Measurements from ENCODE around the gene BAG3. TPM values are rescaled to one million over a fixed set of nuclear protein-coding genes. Genes with fewer than 3 reads are reported as not detected.

Gene BAG3
- total and polyA plus RNA-seq, 2 donors from 2014 or later, result 42.0 to 54.9 TPM

DNA sequence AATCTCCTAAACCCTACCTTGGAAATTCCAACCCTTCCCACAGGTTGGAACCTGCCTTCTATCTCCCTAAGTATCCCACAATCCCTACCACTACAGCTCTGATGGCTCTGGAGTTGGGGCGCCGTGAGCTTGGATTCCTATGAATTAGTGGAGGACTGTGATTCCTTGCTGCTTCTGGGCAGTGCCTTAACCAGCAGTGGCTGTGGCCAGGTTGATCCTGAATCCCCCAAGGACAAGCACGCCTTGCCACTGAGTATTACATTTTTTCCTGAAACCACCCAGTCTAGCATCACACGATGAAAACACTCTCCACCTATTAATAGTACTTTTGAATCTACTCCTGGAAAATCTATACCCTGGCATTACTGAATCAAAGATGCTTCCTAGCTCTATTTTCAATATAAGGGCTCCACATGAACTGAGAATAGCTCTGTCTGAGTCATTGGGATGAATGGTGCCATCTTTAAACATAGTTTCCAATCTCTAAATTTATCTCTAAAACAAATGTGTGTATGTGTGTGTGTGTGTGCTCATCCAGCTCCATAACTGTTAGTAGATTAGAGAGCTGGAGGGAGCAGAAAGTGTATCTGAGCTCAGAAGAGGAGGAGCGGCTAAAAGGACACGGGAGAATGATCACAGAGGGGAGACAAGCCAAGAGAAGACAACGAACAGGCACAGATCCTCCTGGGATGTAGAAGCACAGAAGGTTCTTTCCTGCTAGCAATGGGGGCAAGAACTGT, 62.7 kb downstream of the BAG3 start:
- Histone ChIP-seq H3K27me3 (ENCODE audit: control insufficient read depth, insufficient read depth, low read length) (no peaks in the 10 kb centered on the region), H3K4me3 (ENCODE audit: low read length in 3 of 3) (no peak overlapping the region), H3K36me3 (ENCODE audit: control insufficient read depth in 2 of 3, insufficient read depth in 3 of 3, low read length in 3 of 3) (no peaks in the 10 kb centered on the region), H3K27ac (ENCODE audit: low read depth in 2 of 2, low read length in 2 of 2) (no peak overlapping the region), H3K4me1 (ENCODE audit: control insufficient read depth in 2 of 3, insufficient read depth in 2 of 3, low read depth in 1 of 3, low read length in 3 of 3) (no peaks in the 10 kb centered on the region), H3K9ac (ENCODE audit: low read length in 3 of 3) (no peak overlapping the region), H3K9me3 (ENCODE audit: control insufficient read depth in 2 of 3, insufficient read depth in 1 of 3, low read length in 3 of 3) (no peaks in the 10 kb centered on the region)
- DNase-seq, result peak in 2 of 5 donors; percentile 62 to 63
- TF ChIP-seq, protein P1, sequence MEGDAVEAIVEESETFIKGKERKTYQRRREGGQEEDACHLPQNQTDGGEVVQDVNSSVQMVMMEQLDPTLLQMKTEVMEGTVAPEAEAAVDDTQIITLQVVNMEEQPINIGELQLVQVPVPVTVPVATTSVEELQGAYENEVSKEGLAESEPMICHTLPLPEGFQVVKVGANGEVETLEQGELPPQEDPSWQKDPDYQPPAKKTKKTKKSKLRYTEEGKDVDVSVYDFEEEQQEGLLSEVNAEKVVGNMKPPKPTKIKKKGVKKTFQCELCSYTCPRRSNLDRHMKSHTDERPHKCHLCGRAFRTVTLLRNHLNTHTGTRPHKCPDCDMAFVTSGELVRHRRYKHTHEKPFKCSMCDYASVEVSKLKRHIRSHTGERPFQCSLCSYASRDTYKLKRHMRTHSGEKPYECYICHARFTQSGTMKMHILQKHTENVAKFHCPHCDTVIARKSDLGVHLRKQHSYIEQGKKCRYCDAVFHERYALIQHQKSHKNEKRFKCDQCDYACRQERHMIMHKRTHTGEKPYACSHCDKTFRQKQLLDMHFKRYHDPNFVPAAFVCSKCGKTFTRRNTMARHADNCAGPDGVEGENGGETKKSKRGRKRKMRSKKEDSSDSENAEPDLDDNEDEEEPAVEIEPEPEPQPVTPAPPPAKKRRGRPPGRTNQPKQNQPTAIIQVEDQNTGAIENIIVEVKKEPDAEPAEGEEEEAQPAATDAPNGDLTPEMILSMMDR (IDR thresholded peaks at IDR 0.05; ENCODE audit: borderline replicate concordance, extremely low read depth, insufficient read depth), result no peak
- intact Hi-C loops (cut with DNase I), result no loop called here
- FAIRE-seq, result no peak

DNA sequence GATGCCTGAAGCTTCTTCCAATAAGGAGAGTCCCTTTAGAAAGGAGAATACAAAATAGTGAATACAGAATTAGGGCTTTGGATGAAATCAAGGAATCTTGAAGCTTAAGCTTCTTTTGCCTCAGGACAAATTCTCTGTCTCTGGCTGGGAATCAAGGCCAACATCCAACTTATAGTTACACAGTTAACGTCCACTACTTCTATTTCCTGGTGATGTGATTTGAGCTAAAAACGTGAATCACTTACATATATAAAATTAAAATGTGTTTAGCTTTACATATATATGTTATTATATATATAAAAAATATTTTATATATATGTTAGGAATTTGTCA, 63.3 kb downstream of the BAG3 start:
- Histone ChIP-seq H3K4me3 (ENCODE audit: low read length in 3 of 3) (no peak overlapping the region), H3K9me3 (ENCODE audit: control insufficient read depth in 2 of 3, insufficient read depth in 1 of 3, low read length in 3 of 3) (no peaks in the 10 kb centered on the region), H3K36me3 (ENCODE audit: control insufficient read depth in 2 of 3, insufficient read depth in 3 of 3, low read length in 3 of 3) (no peaks in the 10 kb centered on the region), H3K4me1 (ENCODE audit: control insufficient read depth in 2 of 3, insufficient read depth in 2 of 3, low read depth in 1 of 3, low read length in 3 of 3) (no peaks in the 10 kb centered on the region), H3K9ac (ENCODE audit: low read length in 3 of 3) (no peak overlapping the region), H3K27ac (ENCODE audit: low read depth in 2 of 2, low read length in 2 of 2) (no peak overlapping the region), H3K27me3 (ENCODE audit: control insufficient read depth, insufficient read depth, low read length) (no peaks in the 10 kb centered on the region)
- DNase-seq (no peak), FAIRE-seq (no peak)
- intact Hi-C loops (cut with DNase I), result no loop called here
- TF ChIP-seq, protein P1 (IDR thresholded peaks at IDR 0.05; ENCODE audit: borderline replicate concordance, extremely low read depth, insufficient read depth), result no peak

DNA sequence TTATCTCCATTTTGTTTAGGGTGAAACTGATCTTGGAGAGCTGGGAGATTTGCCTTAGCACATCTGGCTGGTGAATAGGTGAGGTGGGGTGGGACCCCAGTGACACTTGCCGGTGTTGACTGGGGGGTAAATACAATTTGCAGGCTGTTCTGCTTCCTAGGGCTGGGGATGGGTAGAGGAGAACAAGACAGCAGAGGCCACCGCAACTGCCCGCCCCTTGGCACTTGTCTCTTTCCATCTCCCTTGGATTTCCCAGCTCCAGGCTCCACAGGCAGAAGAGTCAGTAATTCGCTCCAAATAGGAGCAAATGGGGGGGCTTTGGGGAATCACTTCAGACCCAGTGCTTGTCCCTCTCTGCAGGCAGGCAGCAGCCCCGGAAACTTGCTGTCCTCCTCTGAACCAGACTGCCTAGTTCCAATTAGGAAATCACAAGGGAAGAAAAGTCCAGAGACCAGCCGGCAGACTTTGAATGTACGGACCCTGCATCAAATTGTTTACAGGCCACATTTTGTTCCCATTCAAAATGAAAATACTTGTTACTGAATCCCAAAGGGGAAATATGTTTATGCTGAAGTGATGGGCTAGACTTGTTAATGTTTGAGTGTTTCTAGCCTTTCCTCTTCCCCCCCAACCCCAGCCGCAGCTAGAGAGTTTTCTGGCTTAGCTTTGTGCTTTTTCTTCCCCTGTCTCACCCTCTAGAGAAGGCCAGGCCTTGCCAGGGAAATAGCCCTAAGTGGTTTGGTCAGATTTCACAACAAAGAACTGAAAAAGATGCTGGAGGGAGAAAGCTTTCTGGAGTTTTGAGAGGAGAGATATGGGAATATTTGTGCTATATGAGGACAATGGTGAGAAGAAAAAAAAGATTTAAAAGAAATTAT, 64.7 kb downstream of the BAG3 start:
- Histone ChIP-seq H3K9ac (ENCODE audit: low read length in 3 of 3) (no peak overlapping the region), H3K27me3 (ENCODE audit: control insufficient read depth, insufficient read depth, low read length) (no peaks in the 10 kb centered on the region), H3K36me3 (ENCODE audit: control insufficient read depth in 2 of 3, insufficient read depth in 3 of 3, low read length in 3 of 3) (no peaks in the 10 kb centered on the region), H3K4me1 (ENCODE audit: control insufficient read depth in 2 of 3, insufficient read depth in 2 of 3, low read depth in 1 of 3, low read length in 3 of 3) (no peaks in the 10 kb centered on the region), H3K4me3 (ENCODE audit: low read length in 3 of 3) (no peak overlapping the region), H3K27ac (ENCODE audit: low read depth in 2 of 2, low read length in 2 of 2) (no peak overlapping the region), H3K9me3 (ENCODE audit: control insufficient read depth in 2 of 3, insufficient read depth in 1 of 3, low read length in 3 of 3) (no peaks in the 10 kb centered on the region)
- intact Hi-C loops (cut with DNase I), result no loop called here
- TF ChIP-seq, protein P1 (IDR thresholded peaks at IDR 0.05; ENCODE audit: borderline replicate concordance, extremely low read depth, insufficient read depth), result no peak
- no peak for FAIRE-seq
- peak in 1 of 5 donors; percentile 45 for DNase-seq

Measured in kidney (tissue), 14 donors.